HG02623 (cell line): ENCODE data around the gene ROR1.
"Not testable (repeated sequence)": the region's sequence is repeated elsewhere in the genome, so short reads cannot be mapped to it uniquely, and the experiment has no call there.

Source experiments
- ATAC-seq: cut with Tn5 transposase; IDR thresholded peaks from one replicate; pipeline ENCODE4 v1.9.1; 2021; ENCODE audit warnings: moderate library complexity; ENCODE audit not compliant: unreplicated experiment

The ROR1 gene

GRCh38 chr1:64197076-64197475 is 423.3 kb downstream of the ROR1 start:
- no peak for ATAC-seq

GRCh38 chr1:64199154-64199553 is 425.3 kb downstream of the ROR1 start:
- no peak for ATAC-seq

GRCh38 chr1:64200064-64200463 is 426.2 kb downstream of the ROR1 start:
- ATAC-seq, result no peak

DNA sequence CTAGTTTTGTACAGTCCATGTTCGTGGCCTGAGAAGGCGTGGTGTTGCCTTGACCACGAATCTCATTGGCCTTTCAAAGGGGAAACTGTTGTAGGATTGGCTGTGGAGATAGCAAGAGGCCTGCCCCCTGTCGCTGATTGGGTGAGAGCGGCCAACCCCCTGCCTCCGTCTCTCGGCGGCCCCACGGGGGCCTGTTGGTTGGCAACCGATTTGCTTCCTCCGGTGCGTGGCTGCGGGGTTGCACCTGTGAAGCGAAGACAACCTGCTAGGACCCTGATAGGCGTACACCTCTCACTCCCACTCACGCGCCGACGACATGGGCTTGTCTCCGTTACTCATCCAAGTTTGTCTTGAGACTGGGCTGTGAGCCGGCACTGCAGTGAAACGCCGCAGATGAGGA is 429.6 kb downstream of the ROR1 start, which contains the start of gene UBE2U:
Gene UBE2U, plus strand, starts transcription at position 204 of the 400 bp plus-strand sequence. CDS start 428 bp downstream, outside the sequence.
- ATAC-seq, result no peak

- ATAC-seq, result no peak
These were observed 435.4 kb downstream of the ROR1 start for GRCh38 chr1:64209221-64209620.

DNA sequence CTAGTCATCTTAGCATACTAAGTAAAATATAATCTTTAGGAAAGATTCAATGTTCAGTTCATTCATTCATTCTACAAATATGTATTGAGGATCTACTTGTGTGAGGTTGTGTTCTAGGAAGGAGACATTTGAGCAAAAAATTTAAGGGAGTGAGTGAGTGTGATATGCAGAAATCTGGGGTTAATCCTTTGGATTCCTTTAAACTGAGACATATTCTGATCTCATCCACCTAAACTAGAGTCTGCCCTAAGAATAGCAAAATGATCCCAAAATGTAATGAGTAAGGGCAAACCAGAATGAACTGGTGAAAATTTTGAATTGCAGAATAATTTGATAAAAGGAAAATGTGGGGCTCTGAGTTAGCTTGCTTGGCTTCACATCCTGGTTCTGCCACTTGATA is 438.2 kb downstream of the ROR1 start:
- ATAC-seq, result no peak

DNA sequence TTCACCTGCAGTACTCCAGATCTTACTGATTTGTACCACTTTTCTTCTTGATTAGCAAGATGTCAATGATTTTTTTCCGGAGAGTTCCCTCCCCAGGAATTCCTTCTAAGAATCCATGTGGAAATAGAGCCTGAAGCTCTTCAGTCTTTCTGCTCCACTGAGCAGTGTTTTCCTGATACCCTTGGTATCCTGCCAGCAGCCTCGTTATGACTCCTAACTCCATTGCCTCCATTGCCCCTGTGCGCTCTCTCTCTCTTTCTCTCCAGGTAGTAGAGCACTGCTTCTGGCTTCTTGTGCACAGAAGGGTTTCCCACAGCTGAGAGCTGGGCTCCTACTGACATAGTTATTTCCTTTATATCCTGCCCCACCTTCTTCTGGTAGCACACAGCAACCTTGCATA is 441.8 kb downstream of the ROR1 start:
- no peak for ATAC-seq

- no peak for ATAC-seq
These were observed 446.4 kb downstream of the ROR1 start for GRCh38 chr1:64220241-64220640.

- peak; percentile 67 for ATAC-seq
These were observed 449.7 kb downstream of the ROR1 start for GRCh38 chr1:64223329-64224151.

GRCh38 chr1:64224236-64224635 is 450.4 kb downstream of the ROR1 start:
- ATAC-seq, result not testable (repeated sequence)

- ATAC-seq, result no peak
These were observed 454.5 kb downstream of the ROR1 start for GRCh38 chr1:64228167-64228957.

GRCh38 chr1:64229307-64229706 is 455.5 kb downstream of the ROR1 start:
- ATAC-seq, result no peak
